ENCODE measurements around the gene RRAS2.

The RRAS2 gene

DNA sequence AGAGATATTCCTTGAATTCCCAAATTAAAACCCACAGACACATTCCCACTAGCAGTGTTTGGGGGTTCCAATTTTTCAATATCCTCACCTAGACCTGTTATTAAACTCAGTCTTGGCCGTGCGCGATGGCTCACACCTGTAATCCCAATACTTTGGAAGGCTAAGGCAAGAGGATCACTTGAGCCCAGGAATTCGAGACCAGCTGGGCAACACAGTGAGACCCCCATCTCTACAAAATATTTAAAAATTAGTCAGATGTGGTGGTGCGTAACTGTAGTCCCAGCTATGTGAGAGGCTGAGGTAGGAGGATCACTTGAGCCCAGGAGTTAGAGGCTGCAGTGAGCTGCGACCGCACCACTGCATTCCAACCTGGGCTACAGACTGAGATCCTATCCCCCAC is 53.3 kb downstream of the RRAS2 start:
- no peaks in the 10 kb centered on the region for H3K36me3 ChIP-seq (ENCODE audit: control insufficient read depth in 2 of 2, insufficient read depth in 1 of 2, low read length in 2 of 2)
- TF ChIP-seq ZNF223 (tag by site-specific recombination; IDR thresholded peaks at IDR 0.05) (no peak), ZNF747 (tag by site-specific recombination; IDR thresholded peaks at IDR 0.05) (no peak), ZBTB8A (tag by site-specific recombination; IDR thresholded peaks at IDR 0.05) (no peak), ZNF248 (tag by site-specific recombination; IDR thresholded peaks at IDR 0.05) (no peak), ZNF555 (tag by site-specific recombination; conservative IDR thresholded peaks at IDR 0.05) (no peak), ZBTB48 (tag by site-specific recombination; IDR thresholded peaks at IDR 0.05) (no peak), ZNF585B (tag by site-specific recombination; IDR thresholded peaks at IDR 0.05) (no peak), ZNF10 (tag by site-specific recombination; IDR thresholded peaks at IDR 0.05) (no peak), PRDM2 (tag by site-specific recombination; IDR thresholded peaks at IDR 0.05; ENCODE audit: borderline replicate concordance) (no peak), TSHZ1 (tag by site-specific recombination; IDR thresholded peaks at IDR 0.05; ENCODE audit: borderline replicate concordance) (no peak), EGR2 (tag by site-specific recombination; IDR thresholded peaks at IDR 0.05; ENCODE audit: low read depth) (no peak), ZNF514 (tag by site-specific recombination; IDR thresholded peaks at IDR 0.05) (no peak), TCF7L2 (IDR thresholded peaks at IDR 0.05; ENCODE audit: borderline replicate concordance, low read depth, low read length) (no peak), ZNF560 (tag by site-specific recombination; IDR thresholded peaks at IDR 0.05; ENCODE audit: borderline replicate concordance) (no peak), ZNF548 (tag by site-specific recombination; IDR thresholded peaks at IDR 0.05) (no peak)
- TF ChIP-seq, protein P1, sequence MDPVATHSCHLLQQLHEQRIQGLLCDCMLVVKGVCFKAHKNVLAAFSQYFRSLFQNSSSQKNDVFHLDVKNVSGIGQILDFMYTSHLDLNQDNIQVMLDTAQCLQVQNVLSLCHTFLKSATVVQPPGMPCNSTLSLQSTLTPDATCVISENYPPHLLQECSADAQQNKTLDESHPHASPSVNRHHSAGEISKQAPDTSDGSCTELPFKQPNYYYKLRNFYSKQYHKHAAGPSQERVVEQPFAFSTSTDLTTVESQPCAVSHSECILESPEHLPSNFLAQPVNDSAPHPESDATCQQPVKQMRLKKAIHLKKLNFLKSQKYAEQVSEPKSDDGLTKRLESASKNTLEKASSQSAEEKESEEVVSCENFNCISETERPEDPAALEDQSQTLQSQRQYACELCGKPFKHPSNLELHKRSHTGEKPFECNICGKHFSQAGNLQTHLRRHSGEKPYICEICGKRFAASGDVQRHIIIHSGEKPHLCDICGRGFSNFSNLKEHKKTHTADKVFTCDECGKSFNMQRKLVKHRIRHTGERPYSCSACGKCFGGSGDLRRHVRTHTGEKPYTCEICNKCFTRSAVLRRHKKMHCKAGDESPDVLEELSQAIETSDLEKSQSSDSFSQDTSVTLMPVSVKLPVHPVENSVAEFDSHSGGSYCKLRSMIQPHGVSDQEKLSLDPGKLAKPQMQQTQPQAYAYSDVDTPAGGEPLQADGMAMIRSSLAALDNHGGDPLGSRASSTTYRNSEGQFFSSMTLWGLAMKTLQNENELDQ (tag by site-specific recombination; IDR thresholded peaks at IDR 0.05; ENCODE audit: low read depth) = no peak
- TF ChIP-seq, protein P2, sequence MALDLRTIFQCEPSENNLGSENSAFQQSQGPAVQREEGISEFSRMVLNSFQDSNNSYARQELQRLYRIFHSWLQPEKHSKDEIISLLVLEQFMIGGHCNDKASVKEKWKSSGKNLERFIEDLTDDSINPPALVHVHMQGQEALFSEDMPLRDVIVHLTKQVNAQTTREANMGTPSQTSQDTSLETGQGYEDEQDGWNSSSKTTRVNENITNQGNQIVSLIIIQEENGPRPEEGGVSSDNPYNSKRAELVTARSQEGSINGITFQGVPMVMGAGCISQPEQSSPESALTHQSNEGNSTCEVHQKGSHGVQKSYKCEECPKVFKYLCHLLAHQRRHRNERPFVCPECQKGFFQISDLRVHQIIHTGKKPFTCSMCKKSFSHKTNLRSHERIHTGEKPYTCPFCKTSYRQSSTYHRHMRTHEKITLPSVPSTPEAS (tag by site-specific recombination; IDR thresholded peaks at IDR 0.05) = no peak
- TF ChIP-seq, protein P3, sequence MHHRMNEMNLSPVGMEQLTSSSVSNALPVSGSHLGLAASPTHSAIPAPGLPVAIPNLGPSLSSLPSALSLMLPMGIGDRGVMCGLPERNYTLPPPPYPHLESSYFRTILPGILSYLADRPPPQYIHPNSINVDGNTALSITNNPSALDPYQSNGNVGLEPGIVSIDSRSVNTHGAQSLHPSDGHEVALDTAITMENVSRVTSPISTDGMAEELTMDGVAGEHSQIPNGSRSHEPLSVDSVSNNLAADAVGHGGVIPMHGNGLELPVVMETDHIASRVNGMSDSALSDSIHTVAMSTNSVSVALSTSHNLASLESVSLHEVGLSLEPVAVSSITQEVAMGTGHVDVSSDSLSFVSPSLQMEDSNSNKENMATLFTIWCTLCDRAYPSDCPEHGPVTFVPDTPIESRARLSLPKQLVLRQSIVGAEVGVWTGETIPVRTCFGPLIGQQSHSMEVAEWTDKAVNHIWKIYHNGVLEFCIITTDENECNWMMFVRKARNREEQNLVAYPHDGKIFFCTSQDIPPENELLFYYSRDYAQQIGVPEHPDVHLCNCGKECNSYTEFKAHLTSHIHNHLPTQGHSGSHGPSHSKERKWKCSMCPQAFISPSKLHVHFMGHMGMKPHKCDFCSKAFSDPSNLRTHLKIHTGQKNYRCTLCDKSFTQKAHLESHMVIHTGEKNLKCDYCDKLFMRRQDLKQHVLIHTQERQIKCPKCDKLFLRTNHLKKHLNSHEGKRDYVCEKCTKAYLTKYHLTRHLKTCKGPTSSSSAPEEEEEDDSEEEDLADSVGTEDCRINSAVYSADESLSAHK (tag by site-specific recombination; IDR thresholded peaks at IDR 0.05) = no peak
- TF ChIP-seq, protein P4, sequence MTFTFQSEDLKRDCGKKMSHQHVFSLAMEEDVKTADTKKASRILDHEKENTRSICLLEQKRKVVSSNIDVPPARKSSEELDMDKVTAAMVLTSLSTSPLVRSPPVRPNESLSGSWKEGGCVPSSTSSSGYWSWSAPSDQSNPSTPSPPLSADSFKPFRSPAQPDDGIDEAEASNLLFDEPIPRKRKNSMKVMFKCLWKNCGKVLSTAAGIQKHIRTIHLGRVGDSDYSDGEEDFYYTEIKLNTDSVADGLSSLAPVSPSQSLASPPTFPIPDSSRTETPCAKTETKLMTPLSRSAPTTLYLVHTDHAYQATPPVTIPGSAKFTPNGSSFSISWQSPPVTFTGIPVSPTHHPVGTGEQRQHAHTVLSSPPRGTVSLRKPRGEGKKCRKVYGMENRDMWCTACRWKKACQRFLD (tag by site-specific recombination; IDR thresholded peaks at IDR 0.05) = no peak
- POLR2A ChIA-PET = interaction anchor here (1.7 kb wide), 1 partner anchor 52 kb away, joined by 3 read pairs; no protein-coding TSS in a partner anchor
- H3K4me1 ChIP-seq (ENCODE audit: control insufficient read depth, insufficient read depth, low read length) = no peaks in the 10 kb centered on the region
- CTCF ChIA-PET = interaction anchor here (0.5 to 9.1 kb wide), 3 partner anchors 113 to 237 kb away, joined by 3 to 110 read pairs (median 99); no protein-coding TSS in a partner anchor
- no peak overlapping the region for H3K4me3 ChIP-seq (ENCODE audit: low read depth, low read length)
- no peak overlapping the region for H3K27ac ChIP-seq (ENCODE audit: extremely low read depth, low read depth, low read length)
- H3K9me3 ChIP-seq (ENCODE audit: control insufficient read depth, insufficient read depth, low read depth, low read length) = no peaks in the 10 kb centered on the region
